OCI-LY3 (cell line): ENCODE measurements around the gene DCTD.

Experiments
- EZH2phosphoT487 ChIP-seq: fragments of 200-600 bp; shearing (Covaris generic); IDR thresholded peaks from 2 replicates; pipeline ENCODE4 v1.6.1; 2018; ENCODE audit warnings: antibody characterized with exemption, mixed run types, low read depth
- TF ChIP-seq, protein P1 (sequence below): fragments of 200-600, 300-600 bp; sonication (generic); IDR thresholded peaks from 2 replicates; pipeline ENCODE4 v1.5.1; 2014; ENCODE audit warnings: antibody characterized with exemption, low read length, low read depth

DNA sequence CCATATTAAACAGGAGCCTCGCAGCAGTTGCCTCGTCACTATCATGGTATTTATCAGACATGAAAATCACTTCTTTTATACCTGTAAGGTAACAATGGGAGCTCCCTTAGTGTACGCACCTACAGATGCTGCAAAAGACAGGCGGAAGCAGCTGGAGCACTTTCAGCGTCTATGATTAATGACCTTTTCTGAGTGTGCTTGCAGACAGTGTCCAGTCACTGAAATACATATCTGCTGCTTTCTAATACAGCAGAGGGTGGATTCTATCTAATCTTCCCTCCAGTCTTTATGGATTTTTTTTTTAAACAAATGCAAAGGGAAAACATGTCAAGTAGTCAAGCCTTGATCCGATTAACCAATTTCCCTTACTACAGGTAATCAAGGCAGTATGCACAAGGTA, 24.1 kb downstream of the DCTD start:
- TF ChIP-seq, protein P1, sequence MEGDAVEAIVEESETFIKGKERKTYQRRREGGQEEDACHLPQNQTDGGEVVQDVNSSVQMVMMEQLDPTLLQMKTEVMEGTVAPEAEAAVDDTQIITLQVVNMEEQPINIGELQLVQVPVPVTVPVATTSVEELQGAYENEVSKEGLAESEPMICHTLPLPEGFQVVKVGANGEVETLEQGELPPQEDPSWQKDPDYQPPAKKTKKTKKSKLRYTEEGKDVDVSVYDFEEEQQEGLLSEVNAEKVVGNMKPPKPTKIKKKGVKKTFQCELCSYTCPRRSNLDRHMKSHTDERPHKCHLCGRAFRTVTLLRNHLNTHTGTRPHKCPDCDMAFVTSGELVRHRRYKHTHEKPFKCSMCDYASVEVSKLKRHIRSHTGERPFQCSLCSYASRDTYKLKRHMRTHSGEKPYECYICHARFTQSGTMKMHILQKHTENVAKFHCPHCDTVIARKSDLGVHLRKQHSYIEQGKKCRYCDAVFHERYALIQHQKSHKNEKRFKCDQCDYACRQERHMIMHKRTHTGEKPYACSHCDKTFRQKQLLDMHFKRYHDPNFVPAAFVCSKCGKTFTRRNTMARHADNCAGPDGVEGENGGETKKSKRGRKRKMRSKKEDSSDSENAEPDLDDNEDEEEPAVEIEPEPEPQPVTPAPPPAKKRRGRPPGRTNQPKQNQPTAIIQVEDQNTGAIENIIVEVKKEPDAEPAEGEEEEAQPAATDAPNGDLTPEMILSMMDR: no peak
- no peak for TF ChIP-seq EZH2phosphoT487
